NOMO-1 treated with dmso at 0.1 percent for 144 hours (cell line): ENCODE data around the gene IL17RA.

ENCODE experiments used
- DNase-seq: peaks from one replicate; lab custom pipeline; 2025; ENCODE audit not compliant: unreplicated experiment; lab: John Stamatoyannopoulos, UW

Gene IL17RA

DNA sequence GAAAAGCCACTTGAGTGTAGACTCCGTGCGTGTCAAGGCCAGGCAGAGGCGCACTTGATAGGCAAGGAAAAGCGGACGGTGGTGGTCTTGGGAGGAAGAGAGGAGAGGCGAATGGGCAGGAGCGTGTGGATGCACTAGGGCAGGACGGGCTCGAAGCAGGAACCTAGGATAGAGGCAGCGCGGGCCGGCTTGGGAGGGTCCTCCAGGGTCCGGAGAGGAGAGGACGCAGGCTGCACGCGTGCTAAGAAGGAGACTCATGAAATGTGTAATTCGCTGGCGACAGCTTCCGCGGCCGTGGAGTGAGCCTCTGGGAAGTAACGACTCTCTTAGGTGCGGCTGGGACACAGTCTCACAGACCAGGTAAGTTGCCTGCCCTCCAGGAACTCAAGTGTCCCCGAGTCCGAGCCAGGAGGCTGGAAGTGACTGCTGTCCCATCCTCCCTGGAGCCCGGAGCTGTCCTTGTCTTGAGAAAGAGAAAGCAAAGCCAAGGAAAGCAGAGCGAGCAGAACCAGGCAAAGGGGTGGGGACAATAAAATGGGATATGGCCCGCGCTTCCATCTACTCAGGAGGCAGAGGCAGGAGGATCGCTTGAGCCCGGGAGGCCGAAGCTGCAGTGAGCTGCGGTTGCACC is 874 bp upstream of the IL17RA start:
- no peak for DNase-seq

DNA sequence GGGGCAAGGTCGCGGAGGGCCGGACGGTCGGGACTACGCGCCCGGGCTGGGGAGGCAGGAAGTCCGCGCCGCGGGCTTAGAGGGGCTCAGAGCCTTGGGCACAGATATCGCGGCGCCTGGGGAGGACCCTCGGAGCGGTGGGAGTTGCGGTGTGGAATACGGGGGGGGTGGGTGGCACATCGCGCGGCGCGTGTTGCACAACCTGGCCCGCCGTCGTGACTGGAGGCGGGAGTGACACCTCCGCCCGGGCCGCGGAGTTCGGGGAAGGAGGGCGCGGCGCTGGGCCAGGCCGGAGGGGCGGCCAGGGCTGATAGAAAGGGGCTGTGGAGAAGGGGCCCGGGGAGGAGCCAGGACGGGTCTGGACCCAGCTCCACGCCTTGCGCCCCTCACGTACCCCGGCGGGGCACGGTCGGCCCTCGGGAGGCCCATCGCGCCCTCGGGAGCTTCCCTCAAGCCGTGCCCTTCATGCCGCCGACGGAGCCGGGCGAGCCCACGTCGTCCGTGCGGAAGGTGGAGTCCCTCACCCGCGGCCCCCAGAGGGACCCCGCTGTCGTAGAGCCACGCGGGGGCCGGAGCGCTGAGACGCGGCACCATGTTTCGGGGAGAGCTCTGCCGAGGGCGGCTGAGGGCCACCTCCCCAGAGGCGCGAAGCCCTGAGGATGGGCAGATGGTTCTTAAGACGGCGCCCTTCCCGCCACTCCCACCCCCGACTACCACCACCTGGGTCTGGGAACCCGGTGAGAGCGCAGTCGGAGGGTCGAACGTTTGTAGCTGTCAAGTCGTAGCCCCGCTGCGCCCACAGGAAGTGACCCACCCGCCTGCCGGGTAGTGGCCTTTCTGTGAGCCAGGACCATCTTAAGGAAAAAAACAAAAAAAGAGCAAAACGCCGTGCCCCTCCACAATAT is 729 bp downstream of the IL17RA start:
- DNase-seq = no peak

DNA sequence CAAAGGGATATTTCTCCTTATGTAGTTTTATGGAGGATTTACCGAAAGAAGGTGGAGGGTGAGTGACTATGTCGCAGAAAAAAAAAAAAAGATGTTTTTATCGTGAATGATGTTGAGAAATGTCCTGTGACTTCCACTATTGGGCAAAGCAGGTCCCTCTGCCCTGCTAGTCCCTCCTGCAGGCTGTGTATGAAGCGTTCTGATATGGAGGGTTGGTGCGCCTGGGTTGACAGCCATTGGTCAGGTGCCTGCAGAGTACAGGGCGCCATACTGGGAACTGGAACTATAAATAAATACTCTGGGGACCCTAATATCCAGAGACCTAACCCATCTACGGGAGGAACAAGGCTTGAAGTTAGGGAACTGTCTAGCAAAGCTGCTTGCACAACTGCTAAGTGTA is 1.5 kb downstream of the IL17RA start:
- peak; percentile 55 for DNase-seq

DNA sequence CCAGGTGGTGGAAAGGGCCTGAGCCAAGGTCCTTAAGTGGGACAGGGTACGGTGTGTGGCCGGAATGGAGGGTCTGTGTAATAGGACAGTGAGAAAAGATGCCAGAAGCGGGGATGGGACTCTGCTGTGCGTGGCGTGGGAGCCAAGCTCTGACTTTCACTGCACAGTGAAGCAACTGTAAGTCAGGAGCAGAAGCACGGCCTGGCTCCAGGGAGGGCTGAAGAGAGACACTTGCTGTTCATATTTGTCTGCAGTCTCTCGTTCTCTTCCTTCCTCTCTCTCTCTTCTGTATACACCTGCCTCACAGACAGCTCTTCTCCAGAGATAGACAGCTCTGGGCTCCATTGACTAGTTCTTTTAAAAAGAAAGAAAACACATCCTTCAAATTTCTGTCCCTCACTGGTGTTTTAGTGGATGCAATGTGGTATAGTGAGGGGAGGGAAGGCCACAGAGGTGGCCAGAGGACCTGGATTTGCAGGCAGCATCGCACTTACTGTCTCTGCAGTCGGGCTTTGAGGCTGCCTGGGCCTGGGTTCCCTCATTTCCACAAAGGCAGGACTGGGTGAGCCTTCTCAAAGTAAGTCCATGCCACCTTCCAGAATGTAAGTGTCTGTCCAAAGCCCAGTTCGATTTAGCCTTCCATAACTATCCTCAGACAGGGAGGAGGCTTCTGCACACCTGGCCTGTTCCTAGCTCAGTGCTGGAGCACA is 2.1 kb downstream of the IL17RA start:
- DNase-seq = no peak

DNA sequence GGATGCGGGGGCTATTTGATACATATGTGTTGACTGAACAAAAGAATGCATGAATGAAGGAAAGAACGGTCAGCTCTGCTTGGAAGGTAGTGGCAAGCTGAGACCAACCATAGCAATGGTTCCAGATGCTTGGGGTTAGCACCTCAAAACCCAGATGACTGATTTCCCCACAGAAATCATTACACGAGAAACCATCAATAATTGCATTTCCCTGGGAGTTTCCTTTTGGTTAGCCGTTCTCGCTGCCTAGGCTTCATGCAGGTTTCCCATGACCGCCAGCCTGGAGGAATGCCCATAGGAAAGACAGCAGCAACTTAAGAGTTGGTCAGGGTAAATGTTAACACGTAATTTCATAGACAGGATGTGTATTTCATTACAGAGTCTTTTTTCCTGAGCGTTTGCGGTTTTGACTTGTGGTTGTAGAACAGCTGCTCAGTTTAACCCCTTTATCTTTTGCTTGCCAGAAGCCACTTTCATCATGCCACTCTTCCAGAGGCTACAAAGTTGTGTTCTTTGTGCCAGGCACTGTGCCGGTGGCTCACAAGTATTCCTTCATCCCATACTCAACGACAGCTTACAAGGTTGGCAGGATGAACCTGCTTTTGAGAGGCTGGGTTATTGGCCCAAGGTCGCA is 2.8 kb downstream of the IL17RA start:
- no peak for DNase-seq

DNA sequence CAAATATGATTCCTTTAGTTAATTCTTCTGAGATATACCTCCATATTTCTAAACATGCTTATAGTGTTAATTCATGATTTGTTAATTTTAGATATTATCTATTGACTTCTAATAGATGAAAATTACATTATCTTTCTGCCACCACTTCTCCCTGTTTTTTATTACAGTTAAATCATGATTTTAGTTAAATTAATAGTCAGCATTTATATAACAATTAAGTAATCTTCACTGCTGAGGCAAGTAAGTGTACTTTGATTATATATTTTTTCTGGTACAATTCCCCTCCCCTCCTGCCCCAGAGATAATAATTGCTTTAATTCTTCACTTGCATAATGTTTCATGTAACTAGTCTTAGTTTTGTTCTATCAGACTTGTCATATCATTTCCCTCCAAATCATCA is 5.8 kb downstream of the IL17RA start:
- no peak for DNase-seq

DNA sequence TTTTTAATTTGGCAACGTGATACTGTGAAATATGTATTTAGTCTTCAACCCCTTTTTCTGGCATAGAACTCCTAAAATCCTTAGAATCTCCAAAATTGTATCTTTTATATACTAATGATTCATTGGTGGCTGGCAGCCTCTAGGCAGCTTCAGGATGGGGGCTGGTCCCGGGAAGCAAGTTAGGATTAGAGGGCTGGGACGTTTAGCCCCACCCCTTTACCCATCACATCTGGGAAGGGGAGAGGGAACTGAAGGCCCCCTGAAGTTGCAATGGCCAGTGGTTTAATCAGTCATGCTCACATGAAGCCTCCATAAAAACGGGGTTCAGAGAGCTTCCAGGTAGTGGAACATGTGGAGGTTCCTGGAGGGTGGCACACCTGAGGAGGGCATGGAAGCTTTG is 7.1 kb downstream of the IL17RA start:
- no peak for DNase-seq

DNA sequence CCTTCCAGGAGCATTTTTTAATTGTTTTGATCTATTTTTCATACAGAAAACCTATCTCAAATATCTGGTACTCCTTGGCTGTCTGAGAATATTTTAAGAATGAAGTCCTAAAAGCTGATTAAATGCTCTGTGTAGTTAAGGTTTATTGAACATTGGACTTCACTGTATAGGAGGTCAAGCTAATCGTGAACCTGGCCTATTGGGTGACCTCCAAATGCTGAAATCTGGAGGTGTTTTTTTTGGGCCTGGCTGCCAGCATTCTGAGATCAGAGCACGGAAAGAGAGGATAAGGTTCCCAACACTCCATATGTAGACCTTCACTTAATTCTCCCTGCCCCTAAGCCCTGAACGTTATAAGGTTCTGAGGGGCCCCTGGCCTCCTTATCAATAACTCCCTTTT is 8.3 kb downstream of the IL17RA start:
- no peak for DNase-seq

DNA sequence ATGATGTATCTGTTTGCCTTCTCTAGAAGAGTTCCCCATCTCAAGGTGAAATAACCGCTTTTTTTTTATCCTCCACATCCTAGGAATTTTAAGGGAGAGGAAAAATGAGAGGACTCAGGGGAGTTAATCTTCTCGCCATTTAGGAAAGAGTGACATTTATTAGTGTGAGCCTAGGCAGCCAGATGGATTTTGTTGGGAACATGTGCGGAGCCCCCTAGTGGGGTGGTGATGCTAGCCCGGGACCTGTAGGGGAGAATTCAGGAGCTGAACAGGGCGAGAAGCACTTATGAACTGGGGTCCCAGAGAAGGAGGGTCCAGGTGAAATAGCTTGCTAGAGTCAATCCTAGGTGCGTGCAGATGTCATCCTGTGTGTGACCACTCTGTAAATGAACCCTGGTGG is 10.7 kb downstream of the IL17RA start:
- DNase-seq = no peak

DNA sequence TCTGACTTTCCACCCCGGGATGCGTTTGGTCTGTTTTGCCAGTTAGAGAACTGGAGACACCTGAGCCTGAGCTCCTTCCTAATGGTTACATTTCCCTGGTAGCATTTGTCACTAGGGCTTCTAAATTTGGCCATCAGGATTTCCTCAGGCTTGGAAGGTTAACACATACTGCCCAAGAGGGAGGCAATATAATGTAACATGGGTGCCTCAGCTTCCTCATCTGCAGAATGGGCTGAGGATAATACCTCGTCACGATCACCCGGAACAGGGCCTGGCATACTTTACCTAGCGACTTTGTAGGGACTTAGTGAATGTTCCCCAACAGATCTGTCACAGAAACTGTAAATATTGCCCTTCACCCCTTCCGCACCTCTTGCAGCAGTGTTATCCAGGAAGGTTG is 11.3 kb downstream of the IL17RA start:
- no peak for DNase-seq

DNA sequence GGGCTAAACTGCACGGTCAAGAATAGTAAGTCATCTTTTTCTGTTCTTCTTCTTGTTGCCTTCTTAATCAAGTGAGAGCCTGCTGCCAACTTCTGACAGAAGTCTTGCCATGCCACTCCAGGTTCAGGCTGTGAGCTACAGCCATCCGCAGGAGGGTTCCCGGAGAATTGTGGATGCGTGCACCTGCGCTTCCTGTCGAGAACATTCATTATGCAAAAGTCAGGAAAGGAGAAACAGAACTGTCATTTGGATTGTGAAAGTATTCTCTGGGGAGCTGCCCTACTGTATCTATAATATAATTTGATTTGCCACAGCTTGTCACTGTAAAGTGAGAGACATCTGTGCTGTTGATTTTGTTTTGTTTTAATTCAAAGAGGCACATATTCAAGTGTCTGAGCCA is 12.3 kb downstream of the IL17RA start:
- no peak for DNase-seq

DNA sequence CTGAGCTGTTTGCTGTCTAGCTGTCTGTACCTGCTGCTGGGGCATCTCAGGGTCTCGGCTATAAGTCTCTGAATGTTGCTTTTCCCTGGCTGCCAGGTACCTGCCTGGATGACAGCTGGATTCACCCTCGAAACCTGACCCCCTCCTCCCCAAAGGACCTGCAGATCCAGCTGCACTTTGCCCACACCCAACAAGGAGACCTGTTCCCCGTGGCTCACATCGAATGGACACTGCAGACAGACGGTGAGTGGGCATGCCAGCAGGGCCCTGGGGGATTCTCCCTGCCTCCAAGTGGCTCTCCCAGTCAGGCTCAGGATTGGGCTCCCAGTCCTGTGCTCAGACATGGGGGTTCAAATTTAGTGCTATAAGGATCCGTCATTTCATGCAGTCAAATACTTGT is 12.9 kb downstream of the IL17RA start:
- no peak for DNase-seq

DNA sequence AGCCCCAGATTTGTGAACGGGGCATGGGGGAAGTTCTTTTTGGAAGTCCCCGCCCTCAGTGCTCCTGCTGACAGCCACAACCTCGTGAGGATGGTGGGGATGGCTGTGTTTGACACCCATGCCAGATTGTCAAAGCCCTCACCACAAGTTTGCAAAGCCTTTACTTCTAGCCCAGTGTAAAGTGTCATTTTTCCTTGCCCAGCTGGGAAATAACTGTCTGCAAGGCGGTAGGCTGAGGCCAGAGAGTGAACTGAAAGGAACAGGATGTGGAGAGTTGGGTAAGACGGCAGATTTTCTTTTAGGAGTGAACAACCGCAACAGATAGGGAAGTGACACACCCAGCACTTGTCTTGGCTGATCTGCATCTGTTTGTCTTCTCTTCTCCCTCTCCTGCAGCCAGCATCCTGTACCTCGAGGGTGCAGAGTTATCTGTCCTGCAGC is 13.6 kb downstream of the IL17RA start:
- DNase-seq = peak; percentile 94

DNA sequence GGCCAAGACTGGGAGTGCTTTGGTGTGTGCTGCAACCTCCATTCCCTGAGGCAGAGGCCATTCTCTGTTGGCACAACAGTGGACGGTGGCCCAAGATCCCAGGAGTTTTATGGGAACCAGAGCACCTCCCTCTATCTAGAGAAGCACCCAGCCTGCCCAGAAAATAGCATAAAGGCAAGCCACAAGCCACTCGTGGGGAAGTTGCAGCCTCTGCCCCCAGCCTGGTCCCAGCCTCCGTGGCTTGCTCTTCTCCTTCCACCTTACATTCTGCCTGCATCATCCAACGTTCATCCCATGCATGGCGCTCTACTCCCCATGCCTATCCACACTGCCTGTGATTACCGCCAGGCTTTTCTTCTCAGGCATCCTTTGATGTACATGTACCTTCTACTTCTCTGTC is 15.8 kb downstream of the IL17RA start:
- no peak for DNase-seq

DNA sequence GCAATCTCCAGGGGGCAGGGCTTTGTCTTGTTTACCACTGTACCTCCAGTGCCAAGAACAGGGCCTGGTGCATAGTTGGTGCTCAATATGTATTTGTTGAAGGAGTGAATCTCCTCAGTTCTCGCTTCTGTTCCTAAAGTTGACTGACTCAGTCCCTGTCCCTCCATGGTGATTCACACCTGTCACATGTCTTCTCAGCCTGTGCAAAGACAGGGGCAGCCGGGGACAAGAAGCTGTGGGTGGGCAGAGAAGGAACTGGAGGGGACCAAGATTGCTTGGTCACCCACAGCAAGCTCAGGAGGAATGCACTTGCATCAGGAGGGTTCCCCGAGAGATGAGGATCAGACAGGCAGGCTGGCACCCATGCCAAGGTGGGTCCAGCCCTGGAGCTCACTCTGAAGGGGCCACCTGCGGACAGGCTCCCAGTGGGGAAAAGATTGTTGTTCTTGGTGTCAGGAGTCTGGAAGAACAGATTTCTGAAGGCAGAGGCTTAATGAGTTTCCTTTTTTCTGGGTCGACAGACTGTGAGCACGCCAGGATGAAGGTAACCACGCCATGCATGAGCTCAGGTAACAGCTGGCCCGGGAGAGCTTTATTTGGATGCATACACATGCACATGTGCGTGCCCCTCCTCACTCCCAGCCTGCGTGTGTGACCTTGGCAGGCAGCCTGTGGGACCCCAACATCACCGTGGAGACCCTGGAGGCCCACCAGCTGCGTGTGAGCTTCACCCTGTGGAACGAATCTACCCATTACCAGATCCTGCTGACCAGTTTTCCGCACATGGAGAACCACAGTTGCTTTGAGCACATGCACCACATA is 16.9 kb downstream of the IL17RA start:
- DNase-seq = no peak

DNA sequence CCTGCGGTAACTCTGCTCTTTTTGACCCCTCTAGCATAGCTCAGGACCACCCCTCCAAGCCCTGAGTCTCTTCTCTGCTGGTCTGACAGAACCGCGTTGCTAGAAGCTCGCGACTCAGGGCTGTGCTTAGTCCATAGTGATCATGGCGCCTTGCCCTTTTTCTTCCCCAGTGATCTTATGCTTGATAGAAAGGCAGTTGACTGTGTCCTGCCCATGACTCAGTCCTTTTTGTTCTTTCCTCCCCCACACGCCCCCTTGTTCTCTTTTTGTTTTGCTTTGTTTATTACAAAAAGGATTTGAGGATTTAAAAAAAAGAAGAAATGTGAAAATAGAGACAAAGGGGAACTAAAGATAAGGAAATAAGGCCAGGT is 17.5 kb downstream of the IL17RA start:
- no peak for DNase-seq

DNA sequence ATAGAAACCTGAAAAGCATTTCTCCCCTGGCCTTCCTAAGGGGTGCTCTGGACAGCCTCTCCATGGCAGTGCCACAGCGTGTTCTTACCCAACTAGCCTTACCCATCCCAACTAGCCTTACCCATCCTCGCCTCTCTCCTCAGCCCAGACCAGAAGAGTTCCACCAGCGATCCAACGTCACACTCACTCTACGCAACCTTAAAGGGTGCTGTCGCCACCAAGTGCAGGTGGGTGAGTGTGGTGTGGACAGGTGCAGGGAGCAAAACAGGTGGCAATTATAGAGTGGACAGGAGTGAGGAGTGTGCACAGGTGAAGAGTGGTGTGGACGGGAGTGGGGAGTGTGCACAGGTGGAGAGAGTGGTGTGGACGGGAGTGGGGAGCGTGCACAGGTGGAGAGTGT is 18.6 kb downstream of the IL17RA start:
- no peak for DNase-seq

DNA sequence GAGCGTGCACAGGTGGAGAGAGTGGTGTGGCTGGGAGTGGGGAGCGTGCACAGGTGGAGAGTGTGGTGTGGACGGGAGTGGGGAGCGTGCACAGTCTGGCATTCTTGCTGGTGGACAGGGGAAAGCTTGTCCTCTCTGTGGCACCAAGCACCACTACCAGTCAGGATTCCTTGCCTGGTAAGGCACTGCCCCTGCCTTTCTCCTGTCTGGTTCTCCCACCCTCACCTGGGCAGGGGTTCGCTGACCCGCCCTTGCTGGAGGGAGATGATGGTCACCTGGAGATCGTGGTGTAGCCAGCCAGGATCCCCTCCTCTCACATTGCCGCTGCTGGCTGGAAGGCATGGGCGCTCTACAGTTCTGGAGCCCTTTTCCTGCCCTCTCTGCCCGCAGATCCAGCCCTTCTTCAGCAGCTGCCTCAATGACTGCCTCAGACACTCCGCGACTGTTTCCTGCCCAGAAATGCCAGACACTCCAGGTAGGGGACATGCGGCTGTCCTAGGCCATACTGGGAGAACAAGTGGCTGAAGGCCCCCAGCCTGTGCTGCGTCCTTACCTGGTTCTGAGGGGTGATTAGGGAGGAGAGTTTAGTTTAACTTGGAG is 19.6 kb downstream of the IL17RA start:
- no peak for DNase-seq

DNA sequence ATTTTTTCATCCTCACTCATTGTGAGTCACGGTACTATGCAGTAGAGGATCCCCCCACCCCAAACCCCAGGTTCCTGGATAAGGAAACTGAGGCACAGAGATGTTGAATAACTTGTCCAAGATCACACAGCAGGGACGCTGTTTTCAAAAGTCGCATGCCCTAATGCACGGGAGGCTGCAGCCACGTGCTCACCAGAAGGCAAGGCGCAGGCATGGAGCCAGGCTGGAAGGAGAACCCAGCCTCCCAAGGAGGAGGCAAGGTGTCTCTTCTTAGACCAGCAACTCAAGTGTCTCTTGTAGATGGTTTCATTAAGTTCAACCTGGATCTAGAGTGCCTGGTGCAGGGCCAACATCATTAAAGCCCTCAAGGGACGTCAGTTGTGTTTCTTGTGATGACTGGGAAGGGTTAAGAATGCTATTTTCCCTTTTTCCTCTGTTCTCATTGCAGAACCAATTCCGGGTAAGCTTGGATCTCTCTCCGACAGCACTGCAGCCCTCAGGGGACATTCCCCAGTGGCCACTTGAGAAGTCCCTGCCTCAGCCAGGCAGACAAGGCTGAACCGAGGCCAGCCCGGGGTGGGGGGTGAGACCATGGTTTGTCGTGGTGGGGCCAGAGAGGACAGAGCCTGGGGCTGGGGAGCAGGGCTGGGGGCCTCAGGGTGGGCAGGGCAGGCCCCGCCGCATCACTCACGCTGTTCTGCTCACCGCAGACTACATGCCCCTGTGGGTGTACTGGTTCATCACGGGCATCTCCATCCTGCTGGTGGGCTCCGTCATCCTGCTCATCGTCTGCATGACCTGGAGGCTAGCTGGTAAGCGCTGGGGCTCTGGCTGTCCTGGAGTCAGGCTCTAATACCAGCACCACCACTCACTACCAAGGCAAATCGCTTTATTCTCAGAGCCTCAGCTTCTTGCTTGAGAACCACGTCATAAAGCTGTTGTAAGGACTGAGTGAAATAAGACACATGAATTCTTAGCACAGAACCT is 20.6 kb downstream of the IL17RA start:
- DNase-seq = no peak
